HG03354 (cell line): ENCODE data around the gene TRIML2.

ENCODE experiments used
- ATAC-seq: cut with Tn5 transposase; IDR thresholded peaks from one replicate; pipeline ENCODE4 v1.9.1; 2021; ENCODE audit warnings: mild to moderate bottlenecking; ENCODE audit not compliant: unreplicated experiment, poor library complexity, severe bottlenecking

Gene TRIML2, protein sequence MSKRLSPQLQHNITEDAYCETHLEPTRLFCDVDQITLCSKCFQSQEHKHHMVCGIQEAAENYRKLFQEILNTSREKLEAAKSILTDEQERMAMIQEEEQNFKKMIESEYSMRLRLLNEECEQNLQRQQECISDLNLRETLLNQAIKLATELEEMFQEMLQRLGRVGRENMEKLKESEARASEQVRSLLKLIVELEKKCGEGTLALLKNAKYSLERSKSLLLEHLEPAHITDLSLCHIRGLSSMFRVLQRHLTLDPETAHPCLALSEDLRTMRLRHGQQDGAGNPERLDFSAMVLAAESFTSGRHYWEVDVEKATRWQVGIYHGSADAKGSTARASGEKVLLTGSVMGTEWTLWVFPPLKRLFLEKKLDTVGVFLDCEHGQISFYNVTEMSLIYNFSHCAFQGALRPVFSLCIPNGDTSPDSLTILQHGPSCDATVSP

DNA sequence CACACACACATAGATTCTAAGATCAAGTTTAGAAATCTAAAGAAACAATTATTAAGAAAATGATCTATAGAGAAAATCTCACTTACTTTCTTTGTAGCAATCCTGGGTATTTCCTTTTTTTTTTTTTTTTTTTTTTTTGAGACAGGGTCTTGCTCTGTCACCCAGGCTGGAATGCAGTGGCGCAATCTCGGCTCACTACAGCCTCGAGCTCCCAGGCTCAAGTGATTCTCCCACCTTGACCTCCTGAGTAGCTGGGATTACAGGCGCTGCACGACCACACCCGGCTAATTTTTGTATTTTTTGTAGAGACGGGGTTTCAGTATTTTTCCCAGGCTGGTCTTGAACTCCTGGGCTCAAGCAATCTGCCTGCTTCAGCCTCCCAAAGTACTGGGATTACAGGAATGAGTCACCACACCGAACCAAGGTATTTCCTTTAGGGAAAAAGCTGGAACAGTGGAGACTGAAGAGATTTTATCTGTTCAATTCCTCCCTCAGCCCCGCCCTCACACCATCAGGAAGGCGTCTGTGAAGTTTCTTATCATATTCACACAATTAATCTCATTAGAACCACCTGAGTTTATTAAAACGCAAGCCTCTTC is at the start of gene TRIML2:
TRIML2 (minus strand) TSS at position 447 of the 599 bp plus-strand sequence. CDS start 4,235 bp downstream, outside the sequence.
- no peak for ATAC-seq

DNA sequence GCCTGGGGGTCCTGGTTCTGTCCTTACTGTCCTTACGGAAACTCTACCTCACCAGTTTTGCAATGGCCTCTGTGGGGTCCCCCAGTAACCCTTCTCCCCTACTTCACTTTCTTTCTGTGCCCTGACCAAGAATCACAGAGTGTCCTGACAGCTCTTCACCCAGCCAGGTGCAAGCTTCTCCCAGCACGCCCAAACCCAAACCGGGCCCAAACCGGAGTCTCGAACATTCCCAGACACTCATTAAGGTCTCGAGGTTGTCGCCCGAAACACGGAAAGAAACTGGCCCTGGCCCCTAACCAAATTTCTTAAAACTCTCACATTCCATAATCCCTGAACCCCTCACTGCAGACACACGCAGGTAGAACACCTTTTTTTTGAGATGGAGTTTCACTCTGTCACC is 48.9 kb upstream of the TRIML2 start:
- ATAC-seq: no peak

DNA sequence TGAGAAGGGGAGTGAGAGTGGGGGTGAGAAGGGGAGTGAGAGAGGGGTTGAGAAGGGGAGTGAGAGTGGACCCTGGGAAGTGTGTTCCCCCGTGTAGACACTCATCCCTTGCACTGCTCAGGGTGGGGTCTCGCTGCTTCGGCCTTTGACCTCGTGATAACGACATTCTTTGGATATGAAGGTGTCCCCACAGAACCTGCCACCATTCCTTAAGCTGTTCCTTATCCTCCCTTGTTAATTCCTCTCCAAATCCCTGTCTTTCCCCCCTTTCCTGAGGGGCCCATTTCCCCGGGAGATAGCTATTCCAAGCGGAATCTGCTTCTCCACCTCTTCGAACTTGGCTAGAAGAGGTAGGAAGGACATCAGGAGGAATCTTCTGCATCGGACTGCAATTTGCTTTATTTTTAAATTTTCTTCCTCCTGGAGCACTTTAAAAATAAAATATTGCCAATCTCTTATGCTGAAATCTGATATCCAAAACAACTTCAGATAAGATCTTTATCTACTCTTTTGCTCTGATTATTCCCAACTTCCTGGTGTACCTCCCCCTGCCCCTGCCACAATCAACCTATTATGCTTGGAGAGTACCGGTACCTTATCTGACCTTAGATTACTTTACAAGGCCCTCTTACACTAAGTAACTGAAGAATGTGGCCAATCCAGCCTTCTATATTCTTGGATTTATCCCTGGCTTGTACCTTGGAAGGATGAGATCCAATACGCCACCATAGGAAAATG is 45.4 kb upstream of the TRIML2 start:
- ATAC-seq: no peak

DNA sequence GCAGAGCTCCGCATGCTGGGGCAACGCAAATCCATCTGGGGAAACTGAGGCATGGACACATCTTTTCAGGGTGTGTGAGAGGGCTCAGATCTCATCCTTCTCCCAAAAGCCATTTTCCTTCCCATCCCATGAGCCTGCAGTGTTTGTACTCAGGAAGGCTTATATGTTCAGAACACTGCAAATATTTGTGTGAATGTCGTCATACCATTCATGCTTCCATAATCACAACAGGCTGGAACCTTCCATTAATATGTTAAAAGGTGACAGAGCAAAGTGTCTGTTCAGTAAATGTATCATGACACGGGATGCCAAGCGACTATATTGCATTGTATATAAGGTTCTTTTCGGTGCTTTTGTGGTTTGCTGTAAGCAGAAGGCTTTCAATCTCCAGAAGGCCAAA is 38.4 kb upstream of the TRIML2 start:
- ATAC-seq: no peak

DNA sequence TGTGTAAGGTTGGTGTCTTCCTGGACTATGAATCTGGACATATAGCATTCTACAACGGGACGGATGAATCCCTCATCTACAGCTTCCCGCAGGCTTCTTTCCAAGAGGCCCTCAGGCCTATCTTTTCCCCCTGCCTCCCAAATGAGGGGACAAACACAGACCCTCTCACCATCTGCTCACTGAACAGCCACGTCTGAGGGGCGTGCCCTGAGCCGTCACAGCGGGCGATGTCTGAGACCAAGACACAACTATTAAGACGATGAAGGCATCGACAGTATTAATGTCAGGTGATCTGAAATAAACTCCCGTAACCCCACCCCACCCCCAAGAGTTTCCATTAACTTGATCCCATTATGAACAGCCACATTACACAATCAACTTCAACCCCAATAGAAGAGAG is 37.8 kb upstream of the TRIML2 start:
- ATAC-seq: no peak

DNA sequence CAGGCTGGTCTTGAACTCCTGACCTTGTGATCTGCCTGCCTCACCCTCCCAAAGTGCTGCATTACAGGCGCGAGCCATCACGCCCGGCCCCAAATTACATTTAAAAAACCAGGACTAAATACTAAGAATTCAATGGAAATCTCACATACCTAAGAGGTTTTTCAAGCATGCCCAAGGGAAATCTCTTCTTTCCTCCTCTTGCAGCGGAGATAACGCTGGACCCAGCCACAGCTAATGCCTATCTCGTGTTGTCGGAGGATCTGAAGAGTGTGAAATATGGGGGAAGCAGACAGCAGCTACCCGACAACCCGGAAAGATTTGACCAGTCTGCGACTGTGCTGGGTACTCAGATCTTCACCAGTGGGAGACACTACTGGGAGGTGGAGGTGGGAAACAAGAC is 37.2 kb upstream of the TRIML2 start:
- ATAC-seq: no peak

DNA sequence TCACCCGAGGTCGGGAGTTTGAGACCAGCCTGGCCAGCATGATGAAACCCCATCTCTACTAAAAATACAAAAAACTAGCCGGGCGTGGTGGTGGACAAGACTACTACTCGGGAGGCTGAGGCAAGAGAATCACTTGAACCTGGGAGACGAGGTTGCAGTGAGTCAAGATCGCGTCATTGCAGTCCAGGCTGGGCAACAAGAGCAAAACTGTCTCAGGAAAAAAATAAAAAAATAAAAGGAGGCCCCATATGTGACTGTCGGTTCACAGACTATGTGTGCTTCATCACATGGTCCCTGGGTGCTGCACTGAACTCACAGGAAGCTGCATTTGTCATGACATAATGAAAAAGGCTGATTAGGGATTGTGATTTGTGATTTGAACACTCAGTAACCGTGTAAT is 36.2 kb upstream of the TRIML2 start:
- no peak for ATAC-seq

DNA sequence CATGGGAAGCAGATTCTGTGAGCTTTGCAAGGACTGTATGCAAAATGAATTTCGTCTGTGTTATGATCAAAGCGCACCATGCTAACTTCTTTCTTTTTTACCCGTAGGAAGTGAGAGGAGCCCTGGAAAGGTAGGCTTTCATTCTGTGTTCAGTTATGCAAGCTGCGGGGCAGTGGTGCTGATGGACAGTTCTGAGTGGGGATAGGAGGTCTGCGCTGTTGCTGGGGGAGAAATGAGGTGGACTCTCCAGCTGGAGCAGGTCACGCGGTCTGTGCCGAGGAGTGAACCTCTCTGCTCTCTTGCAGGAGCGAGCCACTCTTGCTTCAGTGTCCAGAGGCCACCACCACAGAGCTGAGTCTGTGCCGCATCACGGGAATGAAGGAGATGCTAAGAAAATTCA is 34.3 kb upstream of the TRIML2 start:
- no peak for ATAC-seq

DNA sequence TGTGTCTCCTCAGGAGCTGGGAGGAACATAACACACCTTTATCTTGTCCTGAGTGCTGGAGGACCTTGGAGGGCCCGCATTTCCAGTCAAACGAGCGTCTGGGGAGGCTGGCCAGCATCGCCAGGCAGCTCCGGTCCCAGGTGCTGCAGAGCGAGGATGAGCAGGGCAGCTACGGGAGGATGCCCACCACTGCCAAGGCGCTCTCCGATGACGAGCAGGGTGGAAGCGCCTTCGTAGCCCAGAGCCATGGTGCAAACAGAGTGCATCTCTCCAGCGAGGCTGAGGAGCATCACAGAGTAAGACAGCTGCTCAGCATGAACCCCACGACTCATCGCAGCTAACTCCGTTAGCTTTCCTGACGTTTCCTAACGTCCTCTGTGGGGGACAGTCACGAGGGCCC is 30.3 kb upstream of the TRIML2 start:
- ATAC-seq: no peak

DNA sequence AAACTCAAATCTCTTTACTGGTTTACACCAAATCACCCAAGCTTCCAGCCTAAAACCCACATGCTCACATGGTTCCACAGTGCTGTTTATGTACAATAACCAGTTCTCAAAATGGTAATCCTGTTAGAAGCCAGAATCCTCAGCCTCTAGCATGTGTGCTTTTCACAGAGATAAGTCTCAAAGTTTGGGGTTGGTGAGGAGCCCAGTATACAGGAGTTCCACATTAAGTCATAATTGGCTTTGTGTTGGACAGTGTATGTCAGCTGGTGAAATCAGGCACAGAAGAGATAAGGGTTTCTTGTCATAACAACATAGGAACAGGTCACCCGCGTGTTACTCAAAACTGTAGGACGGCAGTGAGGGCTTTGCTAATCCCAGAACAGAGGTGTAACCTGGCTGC is 29.7 kb upstream of the TRIML2 start, which contains the start of gene TRIML1:
TRIML1 (plus strand) TSS at position 301 of the 400 bp plus-strand sequence. CDS start 118 bp downstream, outside the sequence.
- ATAC-seq: no peak

DNA sequence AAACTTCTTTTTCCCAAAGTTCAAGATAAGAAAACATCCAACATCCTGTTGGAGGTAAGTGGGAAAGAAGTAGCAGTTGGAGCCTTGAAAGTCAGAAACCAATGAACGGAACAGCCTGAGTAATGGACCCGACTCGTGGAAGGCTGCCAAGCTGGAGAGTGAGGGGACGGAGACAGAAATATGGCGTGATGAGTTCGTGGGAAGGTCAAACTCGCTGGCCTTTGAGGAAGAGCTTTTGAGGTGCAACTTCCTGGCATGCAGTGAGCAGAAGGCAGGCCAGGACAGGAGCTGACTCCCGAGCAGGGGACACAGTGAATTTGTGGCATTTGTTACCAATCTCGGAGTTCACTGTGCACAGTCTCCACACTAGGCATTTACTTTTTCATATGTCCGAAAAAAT is 28.8 kb upstream of the TRIML2 start:
- no peak for ATAC-seq

DNA sequence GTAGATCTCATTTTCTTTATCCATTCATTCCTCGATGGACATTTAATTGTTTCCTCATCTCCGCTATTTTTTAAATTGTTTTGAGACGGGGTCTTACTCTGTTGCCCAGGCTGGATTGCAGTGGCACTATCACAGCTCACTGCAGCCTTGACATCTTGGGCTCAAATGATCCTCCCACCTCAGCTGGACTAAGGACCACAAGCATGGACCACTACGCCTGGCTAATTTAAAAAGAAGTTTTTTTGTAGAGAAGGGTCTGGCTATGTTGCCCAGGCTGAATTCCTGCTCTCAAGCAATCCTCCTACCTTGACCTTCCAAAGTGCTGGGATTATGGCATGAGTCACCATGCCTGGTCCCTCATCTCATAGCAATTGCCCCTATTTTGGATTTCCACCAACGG is 22.8 kb upstream of the TRIML2 start:
- no peak for ATAC-seq

DNA sequence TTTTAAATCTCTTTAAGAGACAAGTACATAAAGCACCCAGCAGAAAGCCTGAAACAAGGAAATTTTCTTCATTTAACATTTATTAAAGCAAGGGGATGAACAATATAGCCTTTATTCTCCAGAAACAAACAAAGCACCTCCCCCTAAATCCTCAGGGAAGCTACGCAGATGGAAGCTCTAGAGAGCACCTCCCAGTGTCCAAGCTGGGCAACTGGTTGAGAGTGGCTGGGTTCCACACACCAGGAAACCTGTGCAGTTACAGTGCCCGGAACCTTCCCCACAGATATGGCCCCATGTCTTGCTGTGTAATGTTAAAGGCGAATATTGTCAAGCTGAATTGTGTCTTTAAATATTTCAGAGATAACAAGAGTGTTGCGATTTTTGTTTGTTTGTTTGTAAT is 21.0 kb upstream of the TRIML2 start:
- ATAC-seq: no peak

DNA sequence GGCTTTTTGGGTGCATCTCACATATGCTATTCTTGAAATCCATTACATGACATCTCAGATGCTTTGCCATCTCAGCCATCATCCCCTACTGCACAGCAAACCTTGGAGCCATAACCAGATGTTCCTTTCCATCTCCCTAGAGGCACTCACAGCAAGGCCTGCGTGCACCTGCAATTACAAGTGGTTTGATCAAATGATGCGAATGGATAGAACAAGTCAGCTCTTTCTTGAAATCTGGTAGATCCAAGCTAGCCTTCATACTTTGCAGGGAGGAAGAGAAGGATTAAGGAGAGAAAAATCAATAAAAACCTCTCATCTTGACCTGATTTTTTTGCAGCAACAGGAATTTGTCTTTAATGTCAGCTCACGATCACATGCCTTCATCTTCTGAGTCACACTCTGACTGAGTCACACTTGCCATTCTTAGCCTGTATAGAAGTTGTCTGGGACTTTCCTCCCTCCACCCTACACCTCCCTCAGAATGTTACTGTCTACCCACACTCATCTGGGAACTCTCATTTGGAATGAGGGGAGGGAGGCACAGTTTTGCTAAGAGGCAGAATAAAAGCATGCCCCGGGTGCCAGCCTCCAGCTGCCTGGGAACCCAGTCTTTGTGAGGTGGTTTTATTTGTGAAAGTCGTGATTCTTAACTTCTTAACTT is 17.9 kb upstream of the TRIML2 start:
- no peak for ATAC-seq

DNA sequence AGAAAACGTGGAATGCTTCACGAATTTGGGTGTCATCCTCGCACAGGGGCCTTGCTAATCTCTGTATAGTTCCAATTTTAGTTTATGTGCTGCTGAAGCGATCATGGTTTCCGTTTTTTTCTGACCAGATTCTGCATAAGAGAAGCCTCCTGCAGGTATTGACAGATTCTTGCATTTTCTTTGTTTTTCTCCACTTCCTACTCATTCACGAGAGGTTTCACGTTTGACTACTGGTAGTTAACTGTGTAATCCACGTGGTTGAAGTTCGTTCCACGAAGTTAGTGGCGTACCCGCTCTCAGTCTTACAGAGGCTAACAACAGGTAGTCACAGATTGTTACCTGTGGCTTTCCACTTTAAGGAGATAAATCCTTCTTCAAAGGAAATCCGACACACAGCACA is 12.1 kb upstream of the TRIML2 start:
- ATAC-seq: no peak

DNA sequence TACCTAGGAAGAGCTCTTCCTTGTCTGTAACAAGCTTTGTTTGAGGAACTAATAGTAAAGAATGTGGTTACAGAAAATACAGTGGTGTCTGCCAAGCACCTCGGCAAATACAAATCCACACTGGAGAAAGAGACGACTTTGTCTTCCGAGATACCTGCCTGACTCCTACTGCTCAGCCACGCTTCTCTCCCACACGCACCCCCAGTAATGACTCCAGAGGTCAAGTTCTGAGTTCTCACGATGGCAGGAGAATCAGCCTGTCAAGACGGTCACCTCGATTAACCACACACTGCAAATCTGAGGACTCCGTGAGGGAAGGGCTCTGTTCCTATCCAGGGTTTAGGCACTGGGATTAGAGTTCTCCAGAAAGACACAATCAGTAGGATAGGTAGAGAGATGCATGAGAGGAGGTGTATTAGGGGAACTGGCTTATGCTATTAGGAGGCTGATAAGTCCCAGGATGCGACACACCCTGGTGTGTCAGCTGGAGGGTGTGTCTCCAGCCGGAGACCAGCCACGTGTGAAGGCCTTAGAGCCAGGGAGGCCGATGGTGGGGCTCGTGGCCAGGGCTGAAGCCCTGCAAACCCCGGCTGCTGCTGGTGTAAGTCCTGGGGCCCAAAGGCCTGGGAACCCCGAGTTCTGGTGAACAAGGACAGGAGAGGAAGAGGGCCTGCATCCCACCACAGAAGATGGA is 8.4 kb upstream of the TRIML2 start:
- no peak for ATAC-seq

DNA sequence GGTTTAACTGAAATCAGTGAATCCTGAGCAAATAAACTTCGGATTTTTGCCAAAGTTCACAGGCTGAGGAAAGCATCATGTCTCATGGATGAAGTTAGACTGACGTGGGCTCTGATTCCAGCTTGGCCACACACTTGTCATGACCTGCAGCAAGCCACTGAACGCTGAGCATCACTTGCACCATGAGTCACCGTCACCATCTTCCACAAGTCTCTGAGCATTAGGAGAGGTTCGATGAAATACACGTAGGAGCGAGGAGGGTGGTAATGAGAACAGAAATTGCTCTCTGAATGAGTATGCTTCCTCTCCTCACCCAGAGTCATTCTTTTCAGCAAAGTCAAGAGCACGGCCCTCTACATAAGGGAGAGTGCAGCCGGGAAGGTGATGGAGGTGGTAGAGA is 3.8 kb upstream of the TRIML2 start:
- no peak for ATAC-seq

DNA sequence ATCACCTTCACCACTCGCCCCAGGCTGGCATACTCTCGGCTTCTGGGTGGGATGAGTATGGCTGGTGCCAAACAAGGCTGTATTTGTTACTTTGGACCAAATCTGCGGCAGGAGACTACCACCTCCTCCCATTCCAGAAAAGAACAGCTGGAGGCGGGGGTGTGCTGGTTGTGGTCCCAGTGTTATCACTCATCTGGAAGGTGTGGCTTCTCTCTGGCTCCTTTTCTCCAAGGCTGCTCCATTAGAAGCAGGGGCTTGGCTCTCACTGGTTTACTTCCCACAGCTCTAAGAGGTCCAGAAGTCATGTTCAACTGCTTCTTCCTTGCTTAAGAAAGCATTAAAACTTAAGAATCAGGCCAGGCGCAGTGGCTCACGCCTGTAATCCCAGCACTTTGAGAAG is 2.6 kb upstream of the TRIML2 start:
- no peak for ATAC-seq

DNA sequence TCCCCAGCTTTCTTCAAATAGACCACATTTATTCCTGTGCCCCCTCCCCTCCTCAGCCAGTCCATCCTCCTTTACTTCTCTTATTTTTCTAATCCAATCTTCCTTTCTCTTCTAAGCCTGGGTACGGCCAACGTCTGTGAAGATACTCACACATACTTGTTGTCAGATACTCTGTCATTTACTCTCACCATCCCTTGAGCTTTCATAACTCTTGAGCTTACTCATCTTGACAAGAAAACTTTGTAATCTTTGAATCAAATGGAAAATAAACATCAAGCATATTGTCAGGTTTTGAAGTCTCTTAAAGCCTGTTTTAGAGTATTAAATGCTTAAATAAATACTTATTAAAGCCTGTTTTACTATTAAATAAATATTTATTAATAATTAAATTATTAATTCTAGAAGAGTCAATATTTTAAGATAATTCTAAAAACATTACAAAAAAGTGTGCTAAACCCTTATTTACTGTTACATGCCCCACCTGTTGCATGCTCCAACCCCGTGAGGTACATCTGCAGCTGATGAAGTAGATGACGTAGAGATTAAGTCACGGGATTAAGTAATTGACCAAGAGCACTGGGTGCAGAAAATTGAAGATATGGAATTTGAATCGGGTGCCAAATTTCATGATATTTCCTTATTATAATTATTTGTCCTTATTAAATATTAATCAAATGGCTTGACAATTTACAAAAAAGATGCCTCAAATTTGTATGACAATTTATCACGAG is 1.5 kb upstream of the TRIML2 start:
- no peak for ATAC-seq
